GM23248 (cell line): ENCODE measurements around the gene MRPS18B. TPM values are rescaled to one million over a fixed set of nuclear protein-coding genes. Genes with fewer than 3 reads are reported as not detected.

Experiments used
- DNase-seq: peaks from one replicate; pipeline ENCODE4 v3.0.0-alpha.2; 2015
- H2AFZ ChIP-seq: fragments of 200-600 bp; sonication (generic); 2 replicates; pipeline ENCODE4 v1.6.1; 2016; ENCODE audit warnings: antibody characterized with exemption
- H3F3A ChIP-seq: fragments of 200-600 bp; sonication (generic); 2 replicates; pipeline ENCODE4 v1.6.1; 2016; ENCODE audit warnings: mild to moderate bottlenecking, antibody characterized with exemption, mixed run types; ENCODE audit not compliant: insufficient read depth
- H3K27ac ChIP-seq: fragments of 200-600 bp; sonication (generic); 2 replicates; pipeline ENCODE4 v1.5.1; 2016; ENCODE audit warnings: mild to moderate bottlenecking
- H3K27me3 ChIP-seq: fragments of 200-600 bp; sonication (generic); replicated peaks from 2 replicates; pipeline ENCODE4 v1.6.1; 2016; ENCODE audit warnings: mild to moderate bottlenecking; ENCODE audit not compliant: insufficient read depth
- H3K36me3 ChIP-seq: fragments of 200-600 bp; sonication (generic); 2 replicates; pipeline ENCODE4 v1.6.1; 2016; ENCODE audit warnings: low read depth, mild to moderate bottlenecking
- H3K4me1 ChIP-seq: fragments of 200-600 bp; sonication (generic); 2 replicates; pipeline ENCODE4 v1.6.1; 2016; ENCODE audit warnings: mild to moderate bottlenecking; ENCODE audit not compliant: insufficient read depth
- H3K4me2 ChIP-seq: fragments of 200-600 bp; sonication (generic); one replicate; pipeline ENCODE4 v1.6.1; 2016; ENCODE audit warnings: mild to moderate bottlenecking; ENCODE audit not compliant: unreplicated experiment
- H3K4me3 ChIP-seq: fragments of 200-600 bp; sonication (generic); 2 replicates; pipeline ENCODE4 v1.5.1; 2016; ENCODE audit warnings: mild to moderate bottlenecking
- H3K79me2 ChIP-seq: fragments of 200-600 bp; sonication (generic); 2 replicates; pipeline ENCODE4 v1.6.1; 2016; ENCODE audit warnings: mild to moderate bottlenecking; ENCODE audit not compliant: insufficient read depth
- H3K9ac ChIP-seq: fragments of 200-600 bp; sonication (generic); 2 replicates; pipeline ENCODE4 v1.6.1; 2016; ENCODE audit warnings: mild to moderate bottlenecking
- H3K9me2 ChIP-seq: fragments of 200-600 bp; sonication (generic); 2 replicates; pipeline ENCODE4 v1.6.1; 2016; ENCODE audit warnings: mixed run types, mild to moderate bottlenecking, moderate library complexity; ENCODE audit not compliant: insufficient read depth
- H3K9me3 ChIP-seq: fragments of 200-600 bp; sonication (generic); one replicate; pipeline ENCODE4 v1.6.1; 2017; ENCODE audit warnings: low read depth
- H4K20me1 ChIP-seq: fragments of 200-600 bp; sonication (generic); 2 replicates; pipeline ENCODE4 v1.6.0; 2016; ENCODE audit not compliant: insufficient read depth
- EZH2 ChIP-seq: fragments of 200-600 bp; sonication (generic); IDR thresholded peaks from 2 replicates; pipeline ENCODE4 v1.6.1; 2018; ENCODE audit warnings: antibody characterized with exemption, mild to moderate bottlenecking; ENCODE audit not compliant: insufficient read depth, poor library complexity, severe bottlenecking
- EZH2phosphoT487 ChIP-seq: fragments of 200-600 bp; sonication (generic); IDR thresholded peaks from 2 replicates; pipeline ENCODE4 v1.6.1; 2018; ENCODE audit warnings: antibody characterized with exemption, moderate library complexity, mild to moderate bottlenecking, low read depth; ENCODE audit not compliant: insufficient read depth
- WGBS, 2 experiments: methylation state at CpG; one replicate each; pipeline ENCODE4 v1.1.6; 2015 to 2017; ENCODE audit warnings: low lambda C conversion rate in 2 of 2, low coverage in 1 of 2; ENCODE audit errors: missing lambda C conversion rate in 2 of 2; 5-methylcytosine and 5-hydroxymethylcytosine counted together
- in situ Hi-C: fragments of 300-500 bp; cut with MboI; formaldehyde crosslinking; loops from 2 replicates; pipeline ENCODE4 v1.15.0; 2020
- polyA plus RNA-seq: library from polyadenylated mRNA; unstranded; fragments of >200 nt; fragmentation: Nextera tagmentation; extraction: Ambion mirVana; gene quantifications from 2 replicates; pipeline ENCODE4 v1.2.1, GENCODE V29; 2016
- total RNA-seq: library from RNA; depleted of rRNA; stranded (reverse); fragments of >200 nt; shearing (Covaris generic); gene quantifications from 2 replicates; pipeline ENCODE4 v1.2.3, GENCODE V29; 2014; rRNA removed

The MRPS18B gene
- total RNA-seq (33.5 and 41.4 TPM in 2 replicates), polyA plus RNA-seq (59.2 and 61.2 TPM in 2 replicates)

DNA sequence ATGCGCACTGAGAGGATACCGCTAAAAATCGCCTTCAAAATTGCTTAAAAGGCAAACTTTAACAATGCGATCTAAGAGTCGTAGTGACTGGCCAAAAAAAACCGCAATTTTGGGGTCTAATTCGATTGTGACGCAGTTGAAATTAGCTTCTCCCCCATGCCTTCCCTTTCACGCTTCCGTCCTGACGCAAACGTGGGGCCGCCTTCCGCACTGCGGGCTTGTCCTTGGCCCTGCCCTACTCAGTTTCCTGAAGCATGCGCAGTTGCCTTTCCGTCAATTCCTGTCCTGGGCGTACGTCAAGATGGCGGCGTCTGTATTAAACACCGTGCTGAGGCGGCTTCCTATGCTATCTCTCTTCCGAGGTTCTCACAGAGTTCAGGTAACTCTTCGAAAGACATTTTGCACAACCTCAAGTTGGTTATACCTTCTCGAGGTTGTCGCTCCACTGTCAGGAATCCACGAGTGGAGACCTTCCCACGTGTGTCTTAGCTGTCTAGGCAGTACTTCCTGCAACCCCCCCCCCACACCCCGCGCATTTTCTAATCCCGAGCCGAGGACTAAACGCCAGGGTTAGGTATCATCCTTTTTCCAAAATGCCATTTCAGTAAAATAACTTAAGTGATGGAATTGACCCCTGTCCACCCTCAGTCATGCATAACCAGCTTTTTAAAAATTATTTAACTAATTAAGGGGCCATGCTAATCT, at the start of gene MRPS18B:
Gene MRPS18B (plus strand): TSS at position 276 of the 705 bp plus-strand sequence. CDS start 26 bp downstream, at position 302.
- H3K4me3 ChIP-seq: peak within 1 kb of the TSS; percentile 99
- peak within 1 kb of the TSS; percentile 95 for H3K4me2 ChIP-seq
- WGBS, 2 experiments: 1% methylated on average over 34 of the region's 34 CpGs
- no peaks in the 10 kb centered on the region for H3K27me3 ChIP-seq
- H3K9me2 ChIP-seq: no peaks in the 10 kb centered on the region
- peak within 1 kb of the TSS; percentile 88 for H2AFZ ChIP-seq
- H3K9me3 ChIP-seq: no peaks in the 10 kb centered on the region
- peaks cover 30% of the 10 kb centered on the region for H3K4me1 ChIP-seq
- H3K9ac ChIP-seq: peak within 1 kb of the TSS; percentile 100
- peak within 1 kb of the TSS; percentile 98 for H3K27ac ChIP-seq
- H4K20me1 ChIP-seq: no peaks in the 10 kb centered on the region
- H3K36me3 ChIP-seq: peaks cover 30% of the 10 kb centered on the region
- H3F3A ChIP-seq: peaks cover 41% of the 10 kb centered on the region
- H3K79me2 ChIP-seq: peaks cover 66% of the 10 kb centered on the region
- TF ChIP-seq EZH2phosphoT487 (no peak), EZH2 (no peak)
- peak; percentile 99 for DNase-seq
- in situ Hi-C loops: no loop called here

DNA sequence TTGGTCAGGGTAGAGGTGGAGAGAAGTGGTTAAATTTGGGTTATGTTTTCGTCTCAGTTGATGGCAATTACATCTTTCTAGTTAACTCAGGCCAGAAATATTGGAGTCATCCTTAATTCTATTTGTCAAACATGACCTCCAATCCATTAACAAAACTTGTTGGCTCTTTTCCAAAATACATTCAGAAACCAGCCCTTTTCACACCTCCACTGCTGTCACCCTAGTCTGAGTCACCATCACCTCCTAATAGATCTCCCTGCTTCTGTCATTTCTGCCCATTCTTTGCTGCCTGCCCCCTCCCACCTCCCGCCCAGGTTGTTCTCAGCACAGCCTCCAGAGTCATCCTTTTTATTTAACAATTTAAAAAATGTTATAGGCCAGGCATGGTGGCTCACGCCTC, 49.4 kb upstream of the MRPS18B start:
- 0 out of 2 replicates have a peak, but pooled peaks cover 4% of the 10 kb centered on the region for H3F3A ChIP-seq
- 78 to 88% methylated on average over 3 of the region's 3 CpGs for WGBS, 2 experiments
- no peak overlapping the region for H3K4me3 ChIP-seq
- peaks cover 26% of the 10 kb centered on the region for H3K79me2 ChIP-seq
- no peaks in the 10 kb centered on the region for H3K9me3 ChIP-seq
- no peak overlapping the region for H3K9ac ChIP-seq
- no peaks in the 10 kb centered on the region for H3K9me2 ChIP-seq
- no peak for TF ChIP-seq EZH2
- TF ChIP-seq EZH2phosphoT487: no peak
- peaks cover 11% of the 10 kb centered on the region; the same call in 1 of the 2 replicates for H4K20me1 ChIP-seq
- no peaks in the 10 kb centered on the region for H3K36me3 ChIP-seq
- in situ Hi-C loops: no loop called here
- no peak overlapping the region for H3K27ac ChIP-seq
- DNase-seq: no peak
- H2AFZ ChIP-seq: no peak overlapping the region
- no peak overlapping the region for H3K4me2 ChIP-seq
- no peaks in the 10 kb centered on the region for H3K27me3 ChIP-seq
- peaks cover 18% of the 10 kb centered on the region for H3K4me1 ChIP-seq

DNA sequence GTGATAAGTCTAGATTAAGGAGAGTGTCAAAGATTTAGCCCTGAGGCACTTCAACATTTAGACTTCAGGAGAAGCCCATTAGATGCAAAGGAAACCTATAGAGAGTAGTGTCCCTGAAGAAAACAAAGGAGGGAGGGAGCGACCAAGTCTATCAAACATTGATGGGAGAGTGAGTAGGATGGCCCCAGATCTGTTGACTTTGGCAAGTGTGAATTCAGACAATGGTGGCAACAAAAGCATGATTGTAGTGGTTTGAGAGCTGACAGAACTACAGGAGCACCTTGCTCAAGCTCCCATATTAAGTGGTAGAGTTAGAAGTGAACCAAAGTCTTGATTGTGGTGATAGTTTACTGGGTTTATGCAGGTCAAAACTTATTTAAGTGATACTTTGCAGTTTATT, 47.4 kb upstream of the MRPS18B start:
- no peak for TF ChIP-seq EZH2
- TF ChIP-seq EZH2phosphoT487: no peak
- H2AFZ ChIP-seq: peak overlapping the region; percentile 96
- no peaks in the 10 kb centered on the region for H3K36me3 ChIP-seq
- H3K9ac ChIP-seq: peak overlapping the region; percentile 92
- 0 out of 2 replicates have a peak, but pooled peaks cover 4% of the 10 kb centered on the region for H3F3A ChIP-seq
- whole genome bisulfite sequencing, 2 experiments: 45% methylated on average over 1 of the region's 1 CpG
- in situ Hi-C loops: no loop called here
- H3K27ac ChIP-seq: peak overlapping the region; percentile 88
- peak overlapping the region; percentile 89 for H3K4me2 ChIP-seq
- H3K79me2 ChIP-seq: peaks cover 46% of the 10 kb centered on the region
- H3K9me3 ChIP-seq: no peaks in the 10 kb centered on the region
- H3K4me3 ChIP-seq: peak overlapping the region; percentile 88
- H3K4me1 ChIP-seq: peaks cover 21% of the 10 kb centered on the region
- no peaks in the 10 kb centered on the region for H3K9me2 ChIP-seq
- H4K20me1 ChIP-seq: peaks cover 14% of the 10 kb centered on the region; the same call in 1 of the 2 replicates
- no peak for DNase-seq
- H3K27me3 ChIP-seq: no peaks in the 10 kb centered on the region

DNA sequence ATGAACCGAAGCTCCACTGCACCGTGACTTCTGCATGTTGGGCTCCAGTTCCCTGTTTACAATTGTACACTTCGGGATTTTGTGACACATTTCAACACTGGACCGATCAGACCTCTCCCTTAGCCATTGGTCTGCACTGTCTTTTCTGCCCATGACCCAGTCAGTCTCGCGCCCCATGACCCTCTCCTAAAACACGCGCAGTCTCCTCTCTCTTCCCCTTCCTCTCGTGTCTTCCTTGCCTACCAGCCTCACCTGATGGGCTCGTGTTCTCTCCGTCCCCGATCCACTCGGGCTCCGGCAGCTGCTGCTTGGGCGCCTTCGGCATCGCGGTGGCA, 46.9 kb upstream of the MRPS18B start:
- no peaks in the 10 kb centered on the region for H3K9me3 ChIP-seq
- H3K9ac ChIP-seq: peak overlapping the region; percentile 92
- H3K4me1 ChIP-seq: peaks cover 21% of the 10 kb centered on the region
- no peak for DNase-seq
- H3K27me3 ChIP-seq: no peaks in the 10 kb centered on the region
- H4K20me1 ChIP-seq: peaks cover 14% of the 10 kb centered on the region; the same call in 1 of the 2 replicates
- in situ Hi-C loops: no loop called here
- no peaks in the 10 kb centered on the region for H3K9me2 ChIP-seq
- H3K79me2 ChIP-seq: peaks cover 51% of the 10 kb centered on the region
- 2% methylated on average over 18 of the region's 18 CpGs for WGBS, 2 experiments
- H3F3A ChIP-seq: 0 out of 2 replicates have a peak, but pooled peaks cover 3% of the 10 kb centered on the region
- peak overlapping the region; percentile 89 for H3K4me2 ChIP-seq
- H2AFZ ChIP-seq: peak overlapping the region; percentile 96
- H3K4me3 ChIP-seq: peak overlapping the region; percentile 88
- no peaks in the 10 kb centered on the region for H3K36me3 ChIP-seq
- H3K27ac ChIP-seq: peak overlapping the region; percentile 88
- TF ChIP-seq EZH2 (no peak), EZH2phosphoT487 (no peak)
